ENCODE results near the gene MED12L. TPM values are rescaled to one million over a fixed set of nuclear protein-coding genes. Genes with fewer than 3 reads are reported as not detected.

Gene MED12L
- total RNA-seq, 1 experiment from 2014 or later: 14.9 TPM

GRCh38 chr3:151224268-151224866 lies 138.9 kb downstream of the MED12L start:
- Mint-ChIP-seq H3K9me3 (peaks cover 6 to 15% of the 10 kb centered on the region in 2 experiments; a peak in 4 of 5 replicates), H3K27ac (peak overlapping the region in 1 of 3 experiments; percentile 14; a peak in 1 of 7 replicates), H3K4me3 (no peak overlapping the region), H3K36me3 (ENCODE audit: insufficient read depth in 1 of 3, low read depth in 3 of 3) (peaks cover 24 to 35% (median 28%) of the 10 kb centered on the region in 3 experiments), H3K27me3 (ENCODE audit: low read depth) (no peaks in the 10 kb centered on the region), H3K4me1 (peaks cover 11 to 16% of the 10 kb centered on the region in 2 experiments)
- H2BK120ac ChIP-seq (ENCODE audit: low read depth, low read length, poor library complexity, severe bottlenecking): no peak overlapping the region
- no peak overlapping the region for H4K5ac ChIP-seq (ENCODE audit: insufficient read length, low read depth, low read length)
- H2BK5ac ChIP-seq (ENCODE audit: insufficient read length, low read length): no peak overlapping the region
- WGBS (ENCODE audit: extremely low coverage, insufficient read length, low lambda C conversion rate): no CpG with 5 or more reads among the region's 4 CpGs
- H3K4ac ChIP-seq (ENCODE audit: low read depth, low read length): no peak overlapping the region
- no peaks in the 10 kb centered on the region for H3K27me3 ChIP-seq (ENCODE audit: insufficient read depth, low read length)
- H3K18ac ChIP-seq (ENCODE audit: insufficient read length, low read depth, low read length): no peak overlapping the region
- H3K79me2 ChIP-seq (ENCODE audit: insufficient read depth, low read length): no peaks in the 10 kb centered on the region
- H2BK12ac ChIP-seq (ENCODE audit: insufficient read length, low read depth, low read length): no peak overlapping the region
- no peak overlapping the region for H2AFZ ChIP-seq (ENCODE audit: low read length)
- H2BK20ac ChIP-seq (ENCODE audit: low read depth, low read length, poor library complexity, severe bottlenecking): no peak overlapping the region
- H3K27ac ChIP-seq (ENCODE audit: insufficient read length, low read depth, low read length): no peak overlapping the region
- H3K56ac ChIP-seq (ENCODE audit: insufficient read length, low read depth, low read length): no peak overlapping the region
- H3K23ac ChIP-seq (ENCODE audit: insufficient read length, low read depth, low read length): no peak overlapping the region
- H3K9ac ChIP-seq (ENCODE audit: extremely low read depth, insufficient read length, low read length): no peak overlapping the region
- no peak overlapping the region for H3T11ph ChIP-seq (ENCODE audit: low read length)
- peaks cover 7% of the 10 kb centered on the region; the same call in 1 of the 2 replicates for H3K4me1 ChIP-seq (ENCODE audit: insufficient read depth, low read length)
- no peak overlapping the region for H3K14ac ChIP-seq (ENCODE audit: insufficient read depth, low read length)
- H4K91ac ChIP-seq (ENCODE audit: insufficient read length, low read depth, low read length): no peak overlapping the region
- no peak overlapping the region for H2AK5ac ChIP-seq (ENCODE audit: insufficient read length, low read length)
- H3K4me2 ChIP-seq (ENCODE audit: insufficient read depth, insufficient read length, low read length): no peak overlapping the region
- H4K20me1 ChIP-seq (ENCODE audit: control insufficient read depth, insufficient read depth, insufficient read length): no peaks in the 10 kb centered on the region
- no peak overlapping the region for H4K8ac ChIP-seq (replicated peaks; ENCODE audit: insufficient read length, low read depth, low read length)
- TF ChIP-seq CTCF (conservative IDR thresholded peaks at IDR 0.05): no peak
- DNase-seq: no peak
- H3K9me3 ChIP-seq (ENCODE audit: control insufficient read depth, low read depth, low read length): no peaks in the 10 kb centered on the region
- no peaks in the 10 kb centered on the region for H3K23me2 ChIP-seq (ENCODE audit: insufficient read length, low read depth, low read length, poor library complexity, severe bottlenecking)
- H2BK15ac ChIP-seq (ENCODE audit: low read depth, low read length): no peak overlapping the region
- no peaks in the 10 kb centered on the region for H3K79me1 ChIP-seq (ENCODE audit: insufficient read depth, low read depth, low read length, poor library complexity, severe bottlenecking)

All from H9 (cell line).